Activated CD8-positive, alpha-beta memory T cell treated with anti-CD3 and anti-CD28 coated beads, Interleukin-2, amount 50 U/mL, for 1 hour (primary cell): ENCODE results near the gene NOSTRIN.
"Not testable (repeated sequence)": the region's sequence is repeated elsewhere in the genome, so short reads cannot be mapped to it uniquely, and the experiment has no call there.

Source experiments
- DNase-seq: peaks from one replicate; pipeline ENCODE4 v3.0.0-alpha.2; 2020; ENCODE audit errors: extremely low read depth

The NOSTRIN gene, protein sequence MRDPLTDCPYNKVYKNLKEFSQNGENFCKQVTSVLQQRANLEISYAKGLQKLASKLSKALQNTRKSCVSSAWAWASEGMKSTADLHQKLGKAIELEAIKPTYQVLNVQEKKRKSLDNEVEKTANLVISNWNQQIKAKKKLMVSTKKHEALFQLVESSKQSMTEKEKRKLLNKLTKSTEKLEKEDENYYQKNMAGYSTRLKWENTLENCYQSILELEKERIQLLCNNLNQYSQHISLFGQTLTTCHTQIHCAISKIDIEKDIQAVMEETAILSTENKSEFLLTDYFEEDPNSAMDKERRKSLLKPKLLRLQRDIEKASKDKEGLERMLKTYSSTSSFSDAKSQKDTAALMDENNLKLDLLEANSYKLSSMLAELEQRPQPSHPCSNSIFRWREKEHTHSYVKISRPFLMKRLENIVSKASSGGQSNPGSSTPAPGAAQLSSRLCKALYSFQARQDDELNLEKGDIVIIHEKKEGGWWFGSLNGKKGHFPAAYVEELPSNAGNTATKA

DNA sequence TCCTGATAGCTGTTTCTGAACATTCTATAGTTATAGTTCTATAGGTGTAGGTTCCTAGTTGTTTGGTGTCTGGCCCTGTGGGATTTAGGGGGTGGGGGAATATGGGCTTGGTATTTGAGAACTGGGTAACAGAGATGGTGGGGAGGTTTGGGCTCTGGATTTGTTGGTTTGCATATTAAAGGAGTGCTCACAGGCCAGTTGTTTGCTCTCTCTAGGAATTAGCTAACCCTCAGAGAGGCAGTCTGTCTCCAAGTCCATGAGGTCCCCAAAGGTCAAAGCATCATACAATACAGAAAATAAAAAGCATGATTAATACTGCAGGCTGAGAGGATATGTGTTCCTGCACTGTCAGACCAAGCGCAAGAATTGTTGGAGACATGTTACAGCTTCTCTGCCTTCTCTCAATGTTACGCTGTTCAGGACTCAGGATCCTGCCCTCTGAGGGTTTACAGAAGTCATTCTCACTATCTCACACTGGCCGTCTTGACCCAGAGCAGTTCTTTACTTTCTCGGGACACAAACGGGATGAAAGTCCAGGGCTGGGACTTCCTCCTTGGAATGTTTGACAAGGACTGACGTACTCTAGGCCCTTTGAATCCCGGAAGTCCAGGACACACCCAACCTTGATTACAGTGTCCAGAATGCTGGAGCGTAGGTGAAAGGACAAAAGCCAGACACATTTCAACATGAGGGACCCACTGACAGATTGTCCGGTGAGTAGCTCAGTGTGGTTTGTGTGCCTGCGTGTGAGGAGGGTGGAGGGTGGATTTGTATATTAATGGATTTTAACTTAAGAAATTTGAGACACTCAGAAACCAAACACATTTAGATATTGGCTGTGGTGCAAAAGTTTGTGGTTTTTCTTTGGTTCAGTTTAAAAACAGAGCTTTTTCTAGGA lies at the start of gene NOSTRIN:
Gene NOSTRIN, plus strand, starts transcription at position 677 of the 898 bp plus-strand sequence. Its CDS starts 10 bp downstream, at position 687.
- no peak for DNase-seq

DNA sequence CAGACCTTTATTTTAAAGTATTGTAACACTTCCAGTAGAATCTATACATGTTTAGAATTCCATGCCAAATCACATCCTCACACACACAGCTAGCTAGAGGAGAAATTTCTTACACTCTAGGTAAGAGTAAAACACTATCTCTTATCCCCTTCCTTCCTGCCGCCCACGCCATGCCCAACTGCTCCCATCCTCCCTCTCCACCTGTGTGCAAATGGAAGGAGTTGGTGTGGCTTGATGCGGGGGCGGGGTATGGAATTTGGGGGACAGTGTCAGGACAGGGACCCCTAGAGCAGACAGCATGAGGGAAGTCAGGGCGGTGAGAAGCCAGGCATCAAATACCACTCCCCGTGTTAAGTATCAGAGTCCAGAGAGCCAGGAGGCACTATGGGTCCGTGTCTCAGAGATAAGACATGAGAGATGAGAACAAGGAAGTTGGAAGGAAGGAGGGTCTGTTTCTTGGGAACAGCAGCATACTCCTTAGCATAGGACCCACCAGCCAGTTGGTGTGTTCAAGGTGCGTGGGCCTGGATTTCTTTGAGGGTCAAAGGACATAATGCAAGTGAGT lies 48.6 kb upstream of the NOSTRIN start:
- DNase-seq, result no peak

DNA sequence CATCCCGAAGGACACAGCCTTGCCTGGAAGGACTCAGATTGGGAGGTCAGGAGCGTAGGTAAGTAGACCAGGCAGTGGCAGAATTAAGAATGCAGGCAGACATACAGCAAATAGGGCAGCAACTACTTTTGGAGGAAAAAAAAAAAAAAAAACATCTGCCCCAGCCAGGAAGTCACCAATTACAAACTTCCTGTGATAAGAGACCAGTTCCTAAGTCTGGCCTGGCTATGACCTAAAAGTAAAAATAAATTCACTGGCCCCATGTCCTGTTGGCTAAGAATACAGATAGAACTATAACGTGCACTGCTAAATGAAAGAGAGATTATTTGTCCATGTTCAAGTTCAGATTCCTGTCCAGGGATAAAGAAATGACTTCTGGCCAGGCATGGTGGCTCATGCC lies 45.2 kb upstream of the NOSTRIN start:
- no peak for DNase-seq

DNA sequence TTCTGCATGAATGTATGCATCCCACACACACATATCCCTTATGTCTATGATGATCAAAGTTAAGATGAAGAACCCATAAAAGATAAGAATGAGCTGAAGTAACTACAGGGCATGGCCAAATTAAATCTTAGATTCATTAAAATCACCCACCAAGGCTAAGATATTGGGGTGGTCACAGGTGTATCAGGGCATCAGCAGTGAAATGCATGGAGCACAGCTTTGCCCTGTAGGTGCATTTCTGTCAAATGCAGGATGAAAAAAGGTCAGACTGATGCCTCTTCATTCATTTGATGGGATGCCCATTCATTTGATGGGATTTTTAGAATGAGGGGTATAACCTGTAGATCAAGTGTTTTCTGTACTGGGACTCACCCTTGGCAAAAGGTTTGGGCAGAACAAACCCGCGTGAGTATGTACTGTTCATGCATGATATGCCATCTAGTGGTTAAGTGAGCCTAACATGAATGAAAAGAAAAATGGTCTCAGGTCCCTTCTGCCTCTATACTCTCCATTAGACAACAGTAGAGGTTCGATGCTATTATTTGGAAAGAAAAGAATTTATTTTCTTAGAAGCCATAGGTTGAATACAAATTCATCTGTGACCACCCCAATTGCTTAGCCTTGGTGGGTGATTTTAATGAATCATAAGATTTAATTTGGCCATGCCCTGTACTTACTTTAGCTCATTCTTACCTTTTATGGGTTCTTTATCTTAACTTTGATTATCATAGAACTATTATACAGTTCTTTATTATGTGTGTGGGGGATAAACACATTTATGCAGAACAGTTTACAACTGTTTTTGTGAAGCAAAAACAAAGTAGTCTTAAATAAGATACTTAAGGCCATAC lies 43.2 kb upstream of the NOSTRIN start:
- no peak for DNase-seq

DNA sequence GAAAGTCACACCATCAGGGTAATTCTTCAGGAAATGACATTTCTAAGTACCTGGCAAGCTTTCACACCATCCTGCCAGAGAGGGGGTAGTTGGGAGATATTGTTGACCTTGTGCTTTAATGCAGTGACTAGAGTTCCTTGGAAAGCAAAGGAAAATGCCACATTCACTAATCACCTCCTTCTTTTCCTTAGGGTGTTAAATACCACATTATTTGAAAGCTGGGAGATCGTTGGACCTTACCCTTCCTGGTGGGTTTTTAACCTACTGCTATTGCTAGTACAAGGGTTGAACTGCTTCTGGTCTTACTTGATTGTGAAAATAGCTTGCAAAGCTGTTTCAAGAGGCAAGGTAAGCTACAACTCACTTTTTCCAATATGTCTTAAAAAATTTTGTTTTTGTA lies 37.0 kb upstream of the NOSTRIN start:
- no peak for DNase-seq

DNA sequence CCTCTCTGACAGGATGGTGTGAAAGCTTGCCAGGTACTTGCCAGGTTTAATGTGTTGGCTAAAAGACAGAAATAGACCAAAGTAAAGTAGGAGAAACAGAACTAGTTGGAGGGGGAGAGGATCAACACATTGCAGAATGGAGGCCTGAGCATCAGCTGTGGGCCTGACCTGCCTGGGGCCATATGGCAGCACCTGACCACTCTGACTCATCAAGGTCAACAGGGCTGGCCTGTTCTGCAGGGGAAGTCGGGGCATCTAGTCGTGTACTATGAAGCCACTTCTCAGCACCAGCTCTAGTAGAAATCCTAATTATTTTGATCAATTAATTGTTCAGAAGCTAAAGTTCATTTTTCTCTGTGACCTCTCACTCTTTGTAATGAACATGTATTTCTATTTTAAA lies 35.8 kb upstream of the NOSTRIN start:
- DNase-seq, result no peak

DNA sequence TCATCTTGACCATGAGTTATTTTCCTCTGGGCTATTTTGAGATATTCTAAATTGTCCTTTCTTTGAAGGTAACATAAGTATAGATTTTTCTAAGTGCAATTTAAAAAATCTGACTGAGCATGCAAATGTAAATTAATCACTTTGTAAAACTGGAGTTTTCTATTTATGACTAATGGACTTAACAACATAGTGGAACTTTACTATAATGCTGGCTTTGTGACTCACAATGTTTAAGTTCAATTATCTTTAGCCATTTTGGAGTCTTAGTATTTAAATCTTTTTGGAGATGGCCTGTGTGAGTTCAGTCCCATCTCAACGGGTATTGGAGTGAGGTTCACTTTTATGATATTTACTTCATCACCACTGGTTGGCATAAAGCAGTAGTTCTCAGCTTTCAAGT lies 35.2 kb upstream of the NOSTRIN start:
- no peak for DNase-seq

DNA sequence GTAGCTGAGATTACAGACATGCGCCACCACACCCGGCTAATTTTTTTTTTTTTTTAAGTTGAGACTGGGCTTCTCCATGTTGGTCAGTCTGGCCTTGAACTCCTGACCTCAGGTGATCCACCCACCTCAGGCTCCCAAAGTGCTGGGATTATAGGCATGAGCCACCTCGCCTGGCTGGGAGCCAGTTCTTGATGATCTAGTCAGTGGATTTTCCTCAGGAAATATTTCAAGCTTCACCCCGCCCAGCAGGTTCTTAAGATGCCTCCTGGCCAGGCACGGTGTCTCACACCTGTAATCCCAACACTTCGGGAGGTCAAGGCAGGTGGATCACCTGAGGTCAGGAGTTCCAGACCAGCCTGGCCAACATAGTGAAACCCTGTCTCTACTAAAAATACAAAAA lies 34.1 kb upstream of the NOSTRIN start:
- DNase-seq, result not testable (repeated sequence)

DNA sequence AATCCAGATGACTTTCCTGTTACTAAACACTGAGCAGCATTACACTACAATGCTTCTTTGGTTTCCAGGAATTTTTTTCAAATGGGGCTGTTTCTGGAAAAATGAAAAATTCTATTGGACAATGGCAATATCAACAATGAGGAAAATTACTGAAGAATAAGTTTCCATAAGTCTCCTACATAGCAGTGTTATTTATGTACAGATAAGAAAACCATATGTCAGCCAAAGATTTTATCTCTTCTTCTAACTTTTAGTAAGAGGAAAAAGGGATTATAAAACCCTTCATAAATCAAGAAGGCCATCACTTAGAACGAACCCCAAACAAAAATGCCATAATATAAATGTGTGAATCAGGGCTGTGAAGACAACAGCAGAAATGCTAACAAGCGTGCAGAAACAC lies 31.6 kb upstream of the NOSTRIN start:
- no peak for DNase-seq

DNA sequence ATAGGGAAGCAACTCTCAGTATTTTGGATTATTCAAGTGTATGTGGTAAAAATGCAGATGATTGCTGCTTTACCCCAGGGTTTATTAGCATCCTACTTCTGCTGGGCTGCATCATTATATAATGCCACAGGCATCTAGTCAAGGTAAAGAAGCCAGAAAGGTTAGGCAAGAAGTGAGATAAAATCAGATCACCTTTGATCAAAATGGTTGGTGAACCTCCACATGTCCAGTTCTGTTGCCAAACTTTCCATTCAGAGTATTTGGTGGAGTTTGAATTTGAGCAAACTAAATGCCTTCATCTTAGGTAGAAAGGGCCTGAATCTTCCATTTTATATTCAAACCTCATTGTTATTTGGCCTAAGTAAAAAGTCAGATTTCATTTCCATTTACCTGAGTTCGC lies 29.7 kb upstream of the NOSTRIN start:
- no peak for DNase-seq

DNA sequence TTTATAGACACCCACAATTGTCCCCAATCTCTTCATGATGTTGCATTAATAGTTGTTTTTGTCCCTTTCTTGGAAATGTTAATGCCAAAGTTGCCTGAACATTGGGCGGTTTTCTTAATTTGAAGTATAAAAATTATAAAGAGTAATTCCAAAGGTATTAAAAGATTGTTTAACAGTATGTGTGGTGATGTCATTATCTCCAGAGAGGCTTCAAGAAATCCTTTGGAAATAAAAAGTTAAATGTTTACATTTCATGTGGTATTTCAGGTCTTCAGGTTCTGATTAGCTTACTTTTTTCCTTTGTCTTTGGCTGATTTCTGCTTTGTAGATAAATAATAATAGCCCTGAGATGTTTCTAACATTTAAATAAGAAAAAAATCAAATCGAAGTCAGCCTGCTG lies 29.3 kb upstream of the NOSTRIN start:
- DNase-seq, result no peak

DNA sequence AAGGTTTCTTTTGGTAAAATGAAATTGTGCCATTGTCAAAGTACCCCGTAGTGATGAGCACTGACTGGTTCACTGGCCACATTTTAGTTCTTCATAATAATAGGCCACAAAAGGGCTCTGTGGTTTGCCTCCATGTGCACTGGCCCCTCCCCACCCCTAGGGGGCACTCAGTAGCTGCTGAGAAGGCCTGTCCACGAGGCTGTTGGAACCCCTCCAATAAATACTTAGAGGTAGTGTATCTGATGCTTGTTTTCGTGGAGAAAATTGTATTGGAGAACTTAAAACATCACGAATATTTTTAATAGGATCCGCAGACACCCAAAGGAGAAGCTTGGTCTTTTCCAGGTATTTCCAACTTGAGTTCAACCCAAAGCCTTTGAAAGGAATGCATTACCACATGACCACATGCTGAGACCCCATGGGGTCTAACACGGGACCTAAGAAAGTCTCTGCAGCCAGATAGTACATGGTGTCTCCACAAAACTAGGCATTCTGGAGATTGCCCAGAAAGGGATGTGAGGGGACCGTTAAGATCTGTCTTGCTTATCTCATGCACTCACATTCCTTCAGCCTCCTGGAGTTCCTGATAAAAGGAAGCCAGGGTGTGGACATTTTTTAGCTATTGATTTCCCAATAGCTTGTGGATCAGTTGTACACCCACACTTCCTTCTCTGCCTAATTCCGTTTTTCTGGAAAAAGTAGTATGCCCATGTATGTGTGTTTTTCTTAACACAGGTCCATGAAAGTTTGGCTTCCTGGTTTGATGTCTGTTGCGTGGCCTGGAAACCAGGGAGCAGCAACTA lies 28.5 kb upstream of the NOSTRIN start:
- DNase-seq, result no peak

DNA sequence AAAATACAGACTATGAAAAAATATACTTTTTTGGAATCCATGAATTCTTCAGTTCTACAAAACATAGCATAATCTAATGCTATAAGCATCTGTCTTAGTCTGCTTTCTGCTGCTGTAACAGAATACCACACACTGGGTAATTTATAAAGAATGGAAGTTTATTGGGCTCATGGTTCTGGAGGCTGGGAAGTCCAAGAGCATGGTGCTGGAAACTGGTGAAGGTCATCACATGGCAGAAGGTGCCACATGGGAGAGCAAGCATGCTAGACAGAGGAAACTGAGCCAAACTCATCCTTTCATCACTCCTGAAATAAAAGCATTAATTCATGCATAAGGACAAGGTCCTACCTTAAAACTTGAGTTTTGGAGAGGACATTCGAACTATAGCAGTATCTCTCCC lies 26.6 kb upstream of the NOSTRIN start:
- DNase-seq, result no peak

DNA sequence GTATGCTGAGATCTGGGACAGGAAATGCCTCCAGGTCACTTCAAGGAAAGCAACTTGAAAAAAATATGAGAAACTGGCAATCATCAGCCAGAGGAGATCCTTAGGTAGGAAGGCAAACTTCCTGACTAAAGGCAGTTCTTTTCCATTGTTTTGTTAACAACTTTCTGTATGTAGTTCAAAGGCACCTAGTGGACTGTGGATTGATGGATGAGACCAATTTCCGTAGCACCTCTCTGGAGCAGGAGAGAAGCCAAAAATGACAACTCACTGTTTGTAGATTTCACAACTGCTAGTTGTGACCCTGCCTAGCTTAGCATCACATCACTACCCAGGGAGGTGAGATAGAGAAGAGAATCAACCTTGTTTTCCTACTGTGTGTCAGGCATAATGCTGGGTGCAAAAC lies 21.8 kb upstream of the NOSTRIN start:
- DNase-seq, result no peak

DNA sequence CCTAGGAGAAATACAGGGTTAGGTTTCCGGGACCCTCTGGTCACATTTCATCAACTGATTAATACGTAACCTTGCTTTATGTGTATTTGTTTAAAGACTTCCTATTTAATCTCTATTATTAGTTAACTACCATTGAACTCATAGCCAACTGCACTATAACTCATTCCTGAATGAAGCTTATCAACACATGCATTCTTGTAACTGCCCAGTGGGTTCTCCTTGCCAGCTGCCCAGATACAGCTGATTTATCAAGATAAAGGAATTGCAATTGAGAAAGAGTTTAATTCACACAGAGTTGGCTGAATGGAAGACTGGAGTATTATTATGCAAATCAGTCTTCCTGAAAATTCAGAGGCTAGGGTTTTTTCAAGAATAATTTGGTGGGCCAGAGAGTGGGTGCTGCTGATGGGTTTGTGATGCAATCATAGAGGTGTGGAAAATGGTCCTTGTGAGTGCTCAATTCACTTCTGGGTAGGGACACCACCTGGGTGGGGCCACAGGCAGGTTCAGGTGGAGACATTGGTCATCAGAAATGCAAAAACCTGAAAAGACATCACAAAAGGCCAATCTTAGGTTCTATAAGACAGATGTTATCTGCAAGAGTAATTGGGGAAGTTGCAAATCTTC lies 21.1 kb upstream of the NOSTRIN start:
- no peak for DNase-seq

DNA sequence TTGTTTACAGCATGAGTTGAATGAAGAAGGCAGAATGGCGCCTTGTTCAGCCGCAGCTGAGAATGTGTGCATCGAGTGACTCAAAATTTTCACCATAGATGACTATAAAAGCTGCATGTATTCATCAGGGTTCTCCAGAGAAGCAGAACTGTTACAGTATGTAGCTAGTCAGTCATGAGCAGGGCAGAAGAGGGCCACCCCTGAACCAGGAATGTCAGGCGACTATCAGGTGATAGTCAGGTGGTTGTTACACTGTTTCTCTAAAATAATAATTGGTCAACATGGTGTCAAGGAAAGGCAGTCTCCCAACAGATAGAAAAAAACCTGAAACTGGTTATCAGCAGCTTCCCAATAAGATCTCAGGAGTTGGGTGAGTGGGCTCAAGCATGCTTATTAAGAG lies 20.2 kb upstream of the NOSTRIN start:
- DNase-seq, result no peak

DNA sequence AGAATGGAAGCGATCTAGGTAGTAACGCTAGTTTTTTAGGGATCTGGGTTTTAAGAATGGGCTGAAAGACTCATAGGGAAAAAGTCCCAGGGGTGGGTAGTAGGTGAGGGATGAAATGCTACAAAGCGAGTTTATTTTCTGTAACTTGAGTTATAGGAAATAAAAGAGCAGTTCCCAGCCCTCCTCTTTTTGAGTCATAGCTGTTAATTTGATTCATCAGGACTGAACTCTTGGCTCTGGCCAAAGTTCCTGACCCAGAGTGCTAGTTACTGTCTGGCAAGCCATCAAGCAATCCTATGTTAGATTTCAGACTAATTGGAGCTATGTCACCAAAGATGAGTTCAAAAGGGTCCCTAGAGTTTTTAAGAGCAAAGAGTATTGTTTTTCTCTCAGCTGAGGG lies 17.4 kb upstream of the NOSTRIN start:
- no peak for DNase-seq

DNA sequence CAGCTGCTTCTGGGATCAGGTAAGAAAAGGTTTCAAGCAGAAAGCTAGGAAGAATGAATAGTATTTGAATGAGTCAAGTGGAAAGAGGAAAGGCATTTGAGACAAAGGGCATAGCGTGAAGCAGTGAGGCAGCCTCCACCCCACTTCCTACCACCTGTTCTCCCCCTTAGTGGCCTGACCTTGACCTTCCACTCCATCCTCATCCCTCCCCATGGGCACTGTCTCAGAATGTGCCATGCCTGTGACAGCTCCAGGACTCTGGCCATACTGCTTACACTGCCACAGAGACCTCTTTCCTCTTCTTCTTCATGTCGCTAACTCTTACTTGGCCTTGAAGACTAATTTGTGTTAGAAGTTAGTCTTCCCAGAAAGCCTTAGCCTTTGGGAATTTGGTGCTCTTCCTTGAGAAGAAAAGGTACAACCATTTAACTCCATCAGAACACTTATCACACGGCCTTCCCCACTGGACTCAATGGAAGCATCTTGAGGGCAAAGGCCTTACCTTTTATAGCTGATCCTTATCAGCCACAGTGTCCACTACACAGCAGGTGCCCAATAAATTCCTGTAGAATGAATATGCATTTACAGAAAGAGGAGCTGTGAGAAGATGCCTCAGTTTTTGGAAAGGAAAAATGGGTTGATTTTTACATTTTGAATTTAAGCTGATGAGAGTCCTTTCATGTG lies 15.2 kb upstream of the NOSTRIN start:
- DNase-seq, result no peak

DNA sequence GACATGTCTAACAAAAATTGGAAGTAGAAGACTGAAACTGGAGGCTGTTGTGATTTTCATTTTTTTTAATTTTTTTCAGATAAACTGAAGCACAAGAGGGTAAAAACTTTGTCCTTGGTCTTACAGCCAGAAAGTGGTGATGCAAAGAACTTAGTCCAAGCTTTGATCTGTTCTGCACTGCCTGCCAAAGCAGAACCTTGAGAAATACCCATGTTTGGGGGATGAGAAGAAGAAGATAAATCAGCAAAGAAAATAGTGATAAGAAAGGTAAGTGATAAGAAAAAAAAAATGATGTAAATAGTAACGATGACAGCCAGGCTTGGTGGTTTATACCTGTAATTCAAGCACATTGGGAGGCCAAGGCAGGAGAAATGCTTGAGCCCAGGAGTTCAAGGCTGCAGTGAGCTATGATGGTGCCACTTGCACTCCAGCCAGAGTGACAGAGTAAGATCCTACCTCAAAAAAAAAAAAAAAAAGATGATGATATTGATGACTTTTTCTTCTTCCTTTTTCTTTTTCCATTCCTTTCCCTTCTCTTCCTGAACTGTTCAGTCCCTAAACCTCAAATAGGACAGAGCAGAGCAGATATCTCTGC lies 14.6 kb upstream of the NOSTRIN start:
- DNase-seq, result no peak
